Measurements from ENCODE around the gene OTP.

The OTP gene

GRCh38 chr5:77637998-77638762 is at the start of gene OTP:
TSS of gene OTP (minus strand) at chr5:77638713. CDS start at chr5:77638549, 164 bp downstream.
- H3K27ac ChIP-seq: no peak within 1 kb of the TSS
- TF ChIP-seq CTCF (IDR thresholded peaks at IDR 0.05): no peak
- no peak for TF ChIP-seq ZFX (IDR thresholded peaks at IDR 0.05; ENCODE audit: borderline replicate concordance)

GRCh38 chr5:77683171-77683732 is 44.7 kb upstream of the OTP start:
- no peak overlapping the region for H3K27ac ChIP-seq
- no peak for TF ChIP-seq ZFX (IDR thresholded peaks at IDR 0.05; ENCODE audit: borderline replicate concordance)
- TF ChIP-seq CTCF (IDR thresholded peaks at IDR 0.05): no peak

- no peak overlapping the region for H3K27ac ChIP-seq
- no peak for TF ChIP-seq CTCF (IDR thresholded peaks at IDR 0.05)
- no peak for TF ChIP-seq ZFX (IDR thresholded peaks at IDR 0.05; ENCODE audit: borderline replicate concordance)
Measured at GRCh38 chr5:77670526-77670925, 32.0 kb upstream of the OTP start.

- no peak overlapping the region for H3K27ac ChIP-seq
- no peak for TF ChIP-seq CTCF (IDR thresholded peaks at IDR 0.05)
- TF ChIP-seq ZFX (IDR thresholded peaks at IDR 0.05; ENCODE audit: borderline replicate concordance): no peak
Measured at GRCh38 chr5:77669677-77670076, 31.2 kb upstream of the OTP start.

- H3K27ac ChIP-seq: no peak overlapping the region
- TF ChIP-seq ZFX (IDR thresholded peaks at IDR 0.05; ENCODE audit: borderline replicate concordance): no peak
- TF ChIP-seq CTCF (IDR thresholded peaks at IDR 0.05): no peak
Measured at GRCh38 chr5:77663090-77663863, 24.8 kb upstream of the OTP start.

GRCh38 chr5:77662635-77663034 is 24.1 kb upstream of the OTP start:
- no peak overlapping the region for H3K27ac ChIP-seq
- TF ChIP-seq ZFX (IDR thresholded peaks at IDR 0.05; ENCODE audit: borderline replicate concordance) (no peak), CTCF (IDR thresholded peaks at IDR 0.05) (no peak)

GRCh38 chr5:77658662-77659061 is 20.1 kb upstream of the OTP start:
- H3K27ac ChIP-seq: no peak overlapping the region
- no peak for TF ChIP-seq ZFX (IDR thresholded peaks at IDR 0.05; ENCODE audit: borderline replicate concordance)
- no peak for TF ChIP-seq CTCF (IDR thresholded peaks at IDR 0.05)
